ENCODE data around the gene ACOX1.

Gene ACOX1

GRCh38 chr17:75926456-75926855, 52.5 kb downstream of the ACOX1 start:
- DNase-seq: no peak

GRCh38 chr17:75925912-75926311, 53.1 kb downstream of the ACOX1 start:
- no peak for DNase-seq

DNA sequence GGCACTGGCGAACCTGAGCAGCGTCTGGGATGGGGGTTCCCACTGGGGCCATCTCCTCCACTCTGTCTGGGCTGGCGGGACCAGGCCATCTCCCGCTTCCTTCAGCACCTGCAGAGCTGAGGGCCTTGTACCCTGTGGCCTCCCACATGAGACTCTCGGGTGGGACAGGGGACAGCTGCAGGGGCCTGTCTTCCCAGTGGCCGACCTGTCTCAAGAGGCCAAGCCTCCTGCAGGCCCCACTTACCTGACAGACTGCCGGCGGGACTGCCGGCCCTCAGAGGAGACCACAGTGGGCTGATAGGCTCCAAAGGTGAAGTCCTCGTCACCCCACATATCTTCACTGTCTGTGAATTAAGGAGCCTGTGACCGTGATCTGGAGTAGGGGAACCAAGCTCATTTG, 53.9 kb downstream of the ACOX1 start:
- DNase-seq: no peak

GRCh38 chr17:75922963-75923874, 55.7 kb downstream of the ACOX1 start:
- no peak for DNase-seq

DNA sequence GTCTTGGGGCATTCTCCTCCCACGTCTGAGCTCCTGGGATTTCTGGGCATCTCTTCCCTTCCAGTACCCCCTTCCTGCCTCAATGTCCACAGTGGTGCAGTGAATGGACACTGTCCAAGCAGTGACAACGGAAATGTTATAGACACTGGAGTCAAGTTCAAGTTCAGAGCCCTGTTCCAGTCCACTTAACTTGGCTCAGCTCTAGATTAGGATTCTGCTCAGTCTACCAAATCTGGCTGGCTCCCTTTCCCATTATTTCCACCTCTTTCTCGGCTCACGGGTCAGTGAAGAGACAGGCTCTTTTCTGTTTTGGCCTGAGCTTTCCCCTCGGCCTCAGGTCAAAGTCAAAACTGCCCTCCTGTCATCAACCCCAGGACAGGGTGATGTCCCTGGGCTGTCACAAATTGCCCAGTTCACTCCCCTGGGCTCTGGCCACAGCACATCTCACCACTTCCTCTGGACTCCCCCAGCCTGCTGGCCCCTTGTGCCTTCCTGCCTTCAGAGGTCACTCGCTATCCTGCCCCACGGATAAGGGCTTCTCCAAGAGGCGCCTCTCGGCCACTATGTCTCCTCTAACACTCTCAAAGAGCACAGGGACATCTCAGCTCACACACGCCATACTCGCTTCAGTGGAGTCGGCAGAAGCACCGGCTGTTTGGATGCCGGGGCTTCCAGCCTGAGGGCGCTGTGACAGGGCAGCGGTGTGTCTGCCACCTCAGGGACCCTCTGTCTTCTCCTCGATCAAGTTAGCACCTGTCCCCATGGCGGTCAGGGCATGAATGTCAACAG, 56.6 kb downstream of the ACOX1 start:
- no peak for DNase-seq

- DNase-seq: no peak
Measured at GRCh38 chr17:75921596-75921995, 57.4 kb downstream of the ACOX1 start.

GRCh38 chr17:75920045-75920560, 58.9 kb downstream of the ACOX1 start:
- DNase-seq: no peak

GRCh38 chr17:75919611-75920010, 59.4 kb downstream of the ACOX1 start:
- no peak for DNase-seq

- no peak for DNase-seq
Measured at GRCh38 chr17:75917917-75918445, 61.0 kb downstream of the ACOX1 start.

DNA sequence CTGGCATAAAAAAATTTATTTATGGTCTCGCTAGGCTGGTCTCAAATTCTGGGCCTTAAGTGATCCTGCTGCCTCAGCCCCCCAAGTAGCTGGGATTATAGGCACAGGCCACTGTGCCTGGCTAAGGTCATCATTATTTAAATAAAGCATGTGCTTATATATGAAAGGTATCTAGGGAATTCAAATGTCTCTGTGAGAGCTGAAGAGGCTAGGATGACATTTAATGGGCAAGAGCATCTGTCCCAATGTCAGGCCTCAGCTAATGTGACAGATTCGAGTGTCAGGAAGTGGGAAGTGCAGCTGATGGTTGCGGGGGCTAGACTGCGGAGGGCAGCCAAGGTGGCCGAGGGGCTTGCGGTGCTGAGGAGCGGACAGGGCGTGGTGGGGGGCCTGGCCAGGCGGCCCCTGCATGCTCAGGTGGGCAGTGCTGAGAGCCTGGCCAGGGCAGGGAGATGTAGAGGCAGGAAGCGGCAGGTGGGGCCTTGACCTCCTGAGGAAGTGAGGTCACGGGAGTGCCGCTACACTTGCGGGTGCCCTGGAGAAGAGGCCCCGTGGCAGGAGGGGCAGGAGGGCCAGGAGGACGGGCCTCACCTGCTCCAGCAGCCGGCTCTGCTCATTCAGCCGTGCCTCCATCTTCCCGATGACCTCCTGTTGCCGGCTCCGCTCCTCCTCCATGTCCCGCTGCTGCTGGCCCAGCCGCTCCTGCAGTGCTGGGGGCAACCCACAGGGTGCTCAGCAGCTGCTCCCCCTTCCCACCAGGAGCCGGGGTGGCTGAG, 61.6 kb downstream of the ACOX1 start:
- no peak for DNase-seq

GRCh38 chr17:75915268-75915667, 63.7 kb downstream of the ACOX1 start:
- no peak for DNase-seq

DNA sequence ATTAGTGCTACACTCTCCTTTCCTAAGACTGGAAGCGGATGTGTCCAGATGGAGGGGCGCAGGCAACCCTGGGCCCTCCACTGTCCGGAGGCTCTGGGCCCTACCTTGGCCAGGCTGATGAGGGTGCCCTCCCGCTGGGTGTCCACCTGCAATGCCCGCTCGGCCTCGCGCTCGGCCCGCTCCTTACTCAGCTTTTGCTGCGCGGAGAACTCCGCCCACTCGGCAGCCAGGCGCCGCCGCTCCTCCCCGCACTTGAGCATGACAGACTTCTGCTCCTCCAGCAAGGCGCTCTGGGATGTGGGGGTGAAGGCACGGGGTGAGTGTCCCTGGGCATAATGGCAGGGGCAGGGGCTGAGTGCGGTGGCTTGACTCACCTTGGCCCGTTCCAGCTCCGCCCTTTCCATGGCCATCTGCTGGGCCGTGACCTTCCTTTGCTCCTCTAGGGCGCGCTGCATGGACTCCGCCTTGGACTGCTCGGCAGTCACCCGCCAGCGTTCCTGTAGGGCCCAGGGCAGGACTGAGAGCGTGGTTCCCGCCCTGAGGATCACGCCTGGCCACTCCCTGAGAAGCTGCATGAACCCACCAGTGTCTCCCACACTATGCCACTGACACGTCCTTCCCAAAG, 64.2 kb downstream of the ACOX1 start:
- no peak for DNase-seq

- no peak for DNase-seq
Measured at GRCh38 chr17:75913537-75914210, 65.3 kb downstream of the ACOX1 start.

DNA sequence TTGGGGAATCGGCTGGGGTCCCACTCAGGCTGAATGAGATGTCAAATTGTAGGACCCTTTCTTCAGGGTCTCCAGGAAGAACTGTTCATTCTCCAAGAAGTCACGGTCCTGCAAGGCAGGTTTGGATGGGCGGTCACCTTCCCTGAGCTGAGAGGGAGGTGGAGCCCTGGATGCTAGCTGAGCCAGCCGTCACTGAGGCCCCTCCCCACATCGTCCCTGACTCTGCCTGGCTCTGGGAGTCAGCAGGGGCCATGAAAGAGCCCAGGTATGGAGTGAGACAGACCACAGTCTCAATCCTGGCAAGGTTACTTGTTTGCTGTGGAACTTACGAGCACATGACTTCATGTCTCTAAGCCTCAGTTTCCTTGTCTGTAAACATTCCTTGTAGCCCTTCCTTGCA, 68.3 kb downstream of the ACOX1 start:
- no peak for DNase-seq

GRCh38 chr17:75909812-75910274, 69.1 kb downstream of the ACOX1 start:
- DNase-seq: no peak

GRCh38 chr17:75909051-75909811, 69.7 kb downstream of the ACOX1 start:
- DNase-seq: no peak

GRCh38 chr17:75908201-75908600, 70.8 kb downstream of the ACOX1 start:
- DNase-seq: no peak

DNA sequence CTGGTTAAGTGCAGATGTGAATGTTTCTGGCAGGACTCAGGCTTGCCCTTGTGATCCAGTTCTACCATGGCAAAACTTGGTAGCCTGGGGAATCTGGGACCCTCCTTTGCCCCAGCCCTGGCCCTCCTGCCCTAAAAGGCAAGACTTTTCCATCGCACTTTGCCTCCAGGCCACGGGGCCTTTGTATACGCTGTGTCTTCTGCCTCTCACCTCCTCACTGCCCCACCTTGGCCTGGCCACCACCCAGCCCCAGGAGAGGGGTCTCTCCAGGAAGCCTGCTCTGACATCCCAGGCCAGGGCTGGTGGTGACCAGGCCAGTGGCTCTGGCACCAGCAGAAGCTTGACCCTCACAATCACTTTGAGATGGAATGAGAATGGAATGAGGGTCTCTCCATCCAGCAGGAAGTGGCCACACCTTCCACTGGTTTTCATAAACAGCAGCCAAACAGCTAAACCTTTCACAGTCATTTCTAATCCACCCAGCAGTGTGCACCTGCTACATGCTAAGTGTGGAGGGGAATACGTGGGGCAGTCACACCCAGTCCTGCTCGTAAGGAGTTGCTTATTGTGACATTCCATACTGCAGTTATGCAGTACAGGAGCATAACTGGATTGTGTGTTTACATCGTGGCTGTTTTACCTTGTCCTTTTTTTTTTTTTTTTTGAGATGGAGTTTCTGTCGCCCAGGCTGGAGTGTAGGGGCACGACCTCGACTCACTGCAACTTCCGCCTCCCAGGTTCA, 72.7 kb downstream of the ACOX1 start:
- no peak for DNase-seq

DNA sequence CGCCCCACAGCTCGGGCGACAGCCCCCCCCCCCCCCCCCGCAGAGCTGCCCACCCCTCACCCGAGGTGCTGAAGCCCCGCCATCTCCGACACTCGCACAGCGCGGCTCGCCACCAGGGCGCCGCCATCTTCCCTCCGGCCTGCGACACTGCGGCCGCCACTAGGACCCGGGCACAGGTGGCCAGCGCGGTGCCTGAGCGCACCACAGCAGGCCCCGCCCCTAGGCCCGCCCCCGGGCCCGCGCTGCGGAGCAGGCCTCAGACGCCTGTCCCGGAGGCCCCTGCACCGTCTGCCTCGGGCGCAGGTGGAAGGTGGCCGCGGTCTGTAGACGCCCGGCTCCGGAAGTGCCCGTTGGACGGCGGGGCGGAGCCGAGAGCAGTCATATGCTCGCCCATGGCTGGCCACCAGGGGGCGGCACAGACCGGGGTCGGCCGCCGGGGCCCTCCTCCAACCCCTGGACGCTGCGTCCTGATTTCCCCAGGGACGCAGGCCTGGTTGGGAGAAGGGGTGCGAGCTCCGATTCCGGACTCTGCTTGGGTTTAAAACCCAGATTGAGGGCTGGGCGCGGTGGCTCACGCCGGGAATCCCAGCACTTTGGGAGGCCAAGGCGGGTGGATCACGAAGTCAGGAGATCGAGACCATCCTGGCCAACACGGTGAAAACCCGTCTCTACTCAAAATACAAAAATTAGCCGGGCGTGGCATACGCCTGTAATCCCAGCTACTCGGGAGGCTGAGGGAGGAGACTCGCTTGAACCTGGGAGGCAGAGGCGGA, 74.0 kb downstream of the ACOX1 start, which contains the start of gene MRPL38:
Gene MRPL38, minus strand, starts transcription at position 136 of the 773 bp plus-strand sequence. Its CDS starts 9 bp downstream, at position 127.
- DNase-seq: peak; percentile 82
